NCI-H1694 (cell line): ENCODE results near the gene SSH2.
"Not testable (repeated sequence)": the region's sequence is repeated elsewhere in the genome, so short reads cannot be mapped to it uniquely, and the experiment has no call there.

Source experiments
- DNase-seq: peaks from one replicate; lab custom pipeline; 2025; lab: John Stamatoyannopoulos, UW

SSH2 gene

DNA sequence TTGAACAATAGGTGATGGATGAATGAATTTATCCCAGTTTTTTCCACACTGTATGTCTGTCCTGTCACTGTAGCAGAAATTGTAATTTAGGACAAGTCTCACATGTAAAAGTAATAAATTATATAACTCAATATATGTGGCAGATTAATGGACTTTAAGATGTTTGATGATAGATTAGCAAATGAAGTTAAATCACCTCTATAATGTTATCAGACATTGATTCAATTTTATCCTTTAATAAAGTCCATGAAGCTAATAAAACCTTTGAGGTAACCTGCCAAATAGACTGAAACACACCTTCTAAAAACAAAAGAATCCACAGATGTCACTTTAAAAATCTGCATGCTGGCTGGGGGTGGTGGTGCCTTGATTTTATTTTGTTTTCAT lies 224.0 kb downstream of the SSH2 start:
- no peak for DNase-seq

DNA sequence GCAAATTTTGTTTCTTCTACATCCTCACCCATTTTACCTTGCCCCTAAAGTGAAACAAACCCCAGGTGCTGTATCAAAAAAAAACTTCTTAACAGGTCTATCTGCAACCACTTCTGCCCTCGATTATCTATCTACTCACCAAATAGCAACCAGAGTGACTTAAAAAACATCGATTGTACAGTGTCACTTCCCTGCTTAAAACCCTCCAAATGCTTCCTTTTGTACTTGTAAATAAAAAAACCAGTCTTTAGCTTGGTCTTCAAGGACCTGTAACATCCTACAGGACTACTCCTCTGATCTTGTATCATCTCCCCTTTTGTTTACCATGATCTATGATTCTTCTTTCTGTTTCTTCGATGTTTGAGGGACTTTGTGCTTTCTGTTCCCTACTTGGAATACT lies 224.6 kb downstream of the SSH2 start:
- no peak for DNase-seq

DNA sequence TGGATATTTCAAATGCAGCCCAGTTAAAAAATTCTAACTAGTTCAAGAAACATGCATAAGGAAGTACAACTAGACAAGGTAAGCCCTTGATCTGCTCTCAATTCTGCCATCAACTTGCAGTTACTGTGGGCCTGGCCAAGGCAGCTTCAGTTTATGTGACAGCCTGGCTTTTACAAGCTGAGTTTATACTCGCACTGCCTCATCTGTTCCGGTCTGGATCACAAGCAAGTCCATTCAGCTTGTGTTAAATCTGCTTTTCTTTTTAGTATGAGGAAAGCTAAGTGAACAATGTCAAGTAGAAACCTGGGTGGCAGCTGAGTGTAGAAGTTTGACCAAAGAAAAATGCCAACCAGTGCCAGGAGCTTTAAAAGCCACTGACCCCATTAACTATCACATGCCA lies 230.7 kb downstream of the SSH2 start:
- no peak for DNase-seq

DNA sequence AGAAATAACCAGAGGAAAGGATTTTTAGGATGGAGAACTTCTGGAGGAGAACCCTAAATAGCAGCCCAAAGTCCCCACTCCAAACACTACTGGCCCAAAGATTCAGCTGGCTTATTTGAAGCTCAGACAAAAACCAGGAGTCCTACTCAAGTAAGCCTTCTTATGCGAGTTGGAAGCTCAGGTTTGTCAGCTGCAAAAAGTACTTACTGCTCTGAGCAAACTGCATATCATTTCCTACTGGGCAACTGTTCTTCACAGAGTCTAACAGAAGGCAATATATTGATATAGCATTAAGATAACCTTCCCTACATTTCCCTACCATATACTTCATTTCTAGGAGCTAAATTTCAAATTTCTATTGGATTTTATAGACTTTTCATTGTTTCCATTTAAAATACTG lies 231.2 kb downstream of the SSH2 start:
- no peak for DNase-seq

DNA sequence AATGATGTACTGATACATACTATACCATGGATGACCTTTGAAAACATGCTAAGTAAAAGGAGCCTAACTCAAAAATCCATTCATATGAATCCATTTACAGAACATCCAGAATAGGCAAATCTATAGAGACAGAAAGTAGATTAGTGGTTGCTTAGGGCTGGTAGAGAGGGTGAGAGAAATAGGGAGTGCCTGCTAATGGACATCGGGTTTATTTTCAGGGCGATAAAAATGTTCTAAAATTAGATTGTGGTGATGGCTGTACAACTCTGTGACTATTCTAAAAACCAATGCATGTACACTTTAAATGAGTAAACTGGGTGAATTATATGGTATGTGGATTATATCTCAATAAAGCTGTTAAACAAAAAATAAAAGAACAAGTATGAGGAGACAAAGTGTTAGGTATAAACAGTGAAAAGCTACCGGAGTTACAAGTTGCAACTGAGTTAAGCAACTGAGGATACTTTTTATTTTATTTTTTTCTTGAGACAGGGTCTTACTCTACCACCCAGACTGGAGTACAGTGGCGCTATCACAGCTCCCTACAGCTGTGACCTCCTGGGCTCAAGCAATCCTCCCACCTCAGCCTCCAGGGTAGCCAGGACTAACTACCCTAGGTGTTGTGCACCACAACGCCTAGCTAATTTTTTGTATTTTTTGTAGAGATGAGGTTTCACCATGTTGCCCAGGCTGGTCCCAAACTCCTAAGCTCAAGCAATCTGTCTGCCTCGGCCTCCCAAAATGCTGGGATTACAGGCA lies 231.8 kb downstream of the SSH2 start:
- DNase-seq: no peak

DNA sequence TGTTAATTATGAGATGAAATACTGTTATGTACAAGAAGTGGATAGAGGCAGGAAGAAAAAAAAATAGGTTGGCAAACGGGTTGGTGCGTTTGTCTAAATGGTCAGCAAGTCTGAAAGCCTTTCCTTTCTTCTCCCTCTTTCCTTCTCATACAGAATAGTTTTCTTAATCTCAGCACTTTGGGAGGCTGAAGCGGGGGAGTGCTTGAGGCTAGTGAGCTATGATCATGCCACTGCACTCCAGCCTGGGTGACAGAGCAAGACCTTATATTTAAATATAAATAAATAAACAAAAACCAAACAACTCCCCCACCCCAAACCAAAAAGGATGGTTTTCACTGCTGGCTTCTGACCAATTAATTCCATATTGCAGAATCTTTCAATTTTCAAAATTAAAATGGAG lies 232.7 kb downstream of the SSH2 start:
- DNase-seq: no peak

DNA sequence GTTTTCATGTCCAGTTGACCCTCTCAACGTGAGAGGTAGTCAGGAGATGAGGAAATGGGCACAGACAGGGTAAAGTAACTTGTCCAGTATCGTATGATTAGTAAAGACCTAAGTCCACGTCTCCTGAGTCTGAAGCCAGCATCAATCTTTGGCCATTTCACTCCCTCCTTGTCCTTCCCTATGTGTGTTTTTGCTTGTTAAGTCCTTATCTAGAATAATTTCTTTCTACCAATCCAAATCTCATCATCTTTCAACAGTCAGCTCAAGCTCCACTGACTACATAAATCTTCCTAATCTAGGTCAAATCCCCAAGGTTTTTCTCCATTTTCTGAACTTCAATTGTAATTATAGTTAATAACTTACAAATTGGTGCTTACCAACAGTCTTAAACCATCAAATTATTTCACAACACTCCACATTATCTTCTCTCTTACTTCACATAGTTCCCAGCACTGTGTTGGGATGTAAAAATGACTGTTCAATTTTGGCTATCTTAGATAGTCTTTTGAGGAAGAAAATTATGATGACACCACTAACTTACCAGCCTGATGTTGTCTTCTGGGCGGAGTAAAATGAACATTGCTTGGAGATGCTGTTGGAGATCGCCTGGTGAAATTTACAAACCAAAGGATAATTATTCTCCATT lies 235.0 kb downstream of the SSH2 start:
- DNase-seq: no peak

DNA sequence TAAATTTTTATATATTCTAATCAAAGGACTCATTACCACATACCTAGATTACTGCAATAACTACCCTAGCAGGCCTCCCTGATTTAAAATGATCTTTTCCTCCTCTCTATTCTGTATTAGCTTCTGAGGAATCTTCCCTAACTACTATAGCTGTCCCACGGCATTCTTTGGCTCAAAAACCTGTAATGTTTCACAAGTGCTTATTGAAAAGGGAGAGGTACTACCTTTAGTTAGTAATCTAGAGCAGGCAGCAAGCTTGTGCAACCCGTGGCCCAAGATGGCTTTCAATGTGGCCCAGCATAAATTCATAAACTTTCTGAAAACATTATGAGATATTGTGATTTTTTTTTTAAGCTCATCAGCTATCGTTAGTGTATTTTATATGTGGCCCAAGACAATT lies 236.3 kb downstream of the SSH2 start:
- no peak for DNase-seq

DNA sequence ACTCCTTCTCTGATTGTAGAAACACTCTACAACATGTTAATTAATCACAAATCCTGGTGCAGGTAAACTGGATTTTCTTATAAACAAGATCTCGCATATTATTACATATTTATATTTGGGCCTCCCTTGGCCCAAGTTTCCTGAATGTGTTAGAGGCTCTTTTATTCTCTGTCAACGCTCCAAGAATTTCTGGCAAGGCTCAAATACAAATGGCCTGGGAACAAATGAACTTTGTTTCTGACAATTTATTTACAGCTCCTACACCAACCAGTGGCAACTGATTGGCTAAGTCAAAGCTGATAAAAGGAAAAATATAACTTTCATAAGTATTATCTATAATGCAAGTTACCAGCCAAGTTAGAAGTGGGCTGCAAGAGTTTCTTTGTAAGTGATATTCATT lies 242.4 kb downstream of the SSH2 start:
- no peak for DNase-seq

DNA sequence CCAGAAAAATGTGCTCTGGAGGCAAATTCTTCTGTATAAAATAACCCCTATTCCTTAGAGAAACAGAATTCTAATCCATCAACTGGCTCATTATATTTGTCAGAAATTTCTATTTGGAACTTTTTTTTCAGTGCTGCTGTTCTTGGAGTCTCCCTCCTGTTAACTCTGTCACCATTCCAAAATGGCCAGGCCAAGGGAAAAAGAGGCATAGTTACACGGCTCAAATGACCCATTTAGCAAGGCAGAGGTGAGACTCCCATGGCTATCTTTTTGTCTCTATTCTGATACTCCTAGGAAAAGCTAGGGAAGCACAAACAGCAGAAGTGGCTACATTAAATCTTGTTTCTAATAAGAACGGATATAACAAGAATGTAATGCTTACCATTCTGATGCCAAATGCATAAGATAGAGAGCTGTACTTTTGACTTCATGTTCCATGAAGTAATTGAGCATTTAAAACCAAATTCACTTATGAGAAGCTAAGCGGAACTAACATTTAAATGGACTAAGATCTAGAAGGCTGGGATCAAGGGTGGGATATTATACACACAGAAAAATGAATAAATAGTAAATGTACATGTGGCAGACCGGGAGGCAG lies 242.9 kb downstream of the SSH2 start:
- no peak for DNase-seq

DNA sequence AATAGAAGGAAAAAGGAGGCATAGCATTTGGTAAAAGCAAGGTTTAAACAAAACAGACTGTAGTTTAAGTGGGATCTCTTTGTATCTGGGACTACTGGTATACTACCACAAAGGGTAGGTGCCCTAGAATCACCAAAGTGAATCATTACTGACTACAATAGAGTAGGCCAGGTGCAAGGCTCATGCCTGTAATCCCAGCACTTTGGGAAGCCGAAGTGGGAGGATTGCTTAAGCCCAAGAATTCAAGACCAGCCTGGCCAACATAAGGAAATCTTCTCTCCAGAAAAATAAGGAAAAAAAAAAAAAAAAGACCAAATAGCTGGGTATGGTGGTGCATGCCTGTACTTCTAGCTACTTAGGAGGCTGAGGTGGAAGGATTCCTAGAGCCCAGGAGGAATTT lies 246.5 kb downstream of the SSH2 start:
- no peak for DNase-seq

DNA sequence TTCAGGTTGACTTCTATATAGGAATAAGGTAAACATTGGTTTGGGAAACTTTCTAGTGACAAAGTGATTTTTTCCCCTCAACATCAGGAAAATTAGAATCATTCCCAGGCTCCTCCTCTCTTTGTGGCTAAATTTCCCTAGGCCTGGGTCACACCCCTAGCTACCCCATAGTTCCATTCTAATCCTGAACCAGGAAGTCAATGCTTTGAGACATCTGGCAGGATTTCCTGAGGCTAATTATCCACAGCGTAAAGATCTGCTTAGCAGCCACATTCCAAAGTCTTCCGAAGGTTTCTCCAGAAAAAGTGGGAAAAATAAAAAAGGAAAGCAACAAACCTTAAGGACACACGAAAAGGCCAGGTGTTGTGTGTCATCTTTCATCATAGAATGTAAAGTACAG lies 247.0 kb downstream of the SSH2 start:
- DNase-seq: no peak

DNA sequence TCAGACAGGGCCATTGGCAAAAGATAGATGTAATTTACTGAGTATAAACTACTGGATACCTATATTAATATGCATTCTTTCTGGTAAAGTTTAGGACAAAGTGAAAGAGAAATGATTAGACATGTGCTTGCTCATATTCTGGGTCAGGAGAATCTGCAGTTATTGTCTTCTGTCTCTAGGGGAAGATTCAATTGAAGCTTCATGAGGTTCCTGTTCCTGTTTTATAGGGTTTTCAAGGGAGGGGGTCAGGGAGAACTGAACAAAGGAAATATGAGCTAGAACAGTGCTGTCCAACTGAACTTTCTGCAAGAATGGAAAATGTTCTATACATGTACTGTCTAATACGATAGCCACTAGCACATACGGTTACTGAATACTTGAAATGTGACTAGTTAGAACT lies 248.0 kb downstream of the SSH2 start:
- DNase-seq: no peak

DNA sequence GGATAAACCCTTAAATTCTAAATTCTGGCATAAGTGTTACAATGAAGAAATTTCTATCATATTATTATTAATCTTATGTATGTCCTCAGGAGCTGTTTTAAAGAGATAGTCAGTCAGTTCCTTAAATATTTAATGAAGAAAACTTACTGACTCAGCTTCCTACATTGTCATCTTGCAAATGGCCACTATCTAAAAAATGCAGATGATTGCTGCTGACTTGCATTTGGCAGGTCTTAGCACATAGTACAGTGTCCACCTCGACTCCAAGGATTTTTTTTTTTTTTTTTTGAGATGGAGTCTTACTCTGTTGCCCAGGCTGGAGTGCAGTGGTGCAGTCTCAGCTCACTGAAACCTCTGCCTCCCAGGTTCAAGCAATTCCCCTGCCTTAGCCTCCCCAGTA lies 252.2 kb downstream of the SSH2 start:
- DNase-seq: no peak

DNA sequence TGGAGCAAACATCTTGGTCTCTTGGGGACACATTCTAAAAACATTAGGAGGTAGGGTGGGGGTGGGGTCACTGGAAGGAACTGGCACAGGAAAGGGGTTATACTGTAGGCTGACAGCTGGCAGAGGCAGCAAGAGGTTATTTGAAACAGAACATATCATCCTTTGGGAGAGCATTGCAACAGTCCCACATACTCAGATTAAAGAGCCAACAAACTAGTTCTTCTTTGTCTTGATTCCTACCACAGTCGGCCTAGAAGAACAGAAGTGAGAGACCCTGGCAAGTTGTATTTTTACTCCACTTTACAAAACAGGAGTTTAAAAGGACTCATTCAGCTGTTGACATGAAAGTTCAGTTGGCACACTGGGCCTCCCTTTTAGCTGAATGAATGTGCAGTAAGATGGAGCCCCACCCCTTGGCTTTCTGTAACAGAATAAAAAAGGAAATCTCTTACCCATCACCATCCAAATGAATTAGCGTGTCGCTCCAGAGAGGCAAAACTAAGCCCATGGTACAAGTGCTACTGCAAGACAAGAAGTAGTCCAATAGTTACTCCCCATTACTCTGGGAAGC lies 252.7 kb downstream of the SSH2 start:
- no peak for DNase-seq

DNA sequence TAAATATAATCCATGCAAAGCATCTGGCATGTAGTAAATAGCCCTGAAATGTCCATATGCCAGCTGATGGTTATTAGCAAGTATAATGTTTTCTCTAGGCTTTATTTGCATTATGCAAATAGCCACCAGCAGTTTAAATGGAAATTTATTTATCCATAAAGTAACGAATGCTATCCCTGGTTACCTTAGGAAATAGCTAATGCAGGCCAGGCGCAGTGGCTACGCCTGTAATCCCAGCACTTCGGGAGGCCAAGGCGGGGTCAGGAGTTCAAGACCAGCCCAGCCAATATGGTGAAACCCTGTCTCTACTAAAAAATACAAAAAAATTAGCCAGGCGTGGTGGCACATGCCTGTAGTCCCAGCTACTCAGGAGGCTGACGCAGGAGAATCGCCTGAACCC lies 254.1 kb downstream of the SSH2 start:
- not testable (repeated sequence) for DNase-seq

DNA sequence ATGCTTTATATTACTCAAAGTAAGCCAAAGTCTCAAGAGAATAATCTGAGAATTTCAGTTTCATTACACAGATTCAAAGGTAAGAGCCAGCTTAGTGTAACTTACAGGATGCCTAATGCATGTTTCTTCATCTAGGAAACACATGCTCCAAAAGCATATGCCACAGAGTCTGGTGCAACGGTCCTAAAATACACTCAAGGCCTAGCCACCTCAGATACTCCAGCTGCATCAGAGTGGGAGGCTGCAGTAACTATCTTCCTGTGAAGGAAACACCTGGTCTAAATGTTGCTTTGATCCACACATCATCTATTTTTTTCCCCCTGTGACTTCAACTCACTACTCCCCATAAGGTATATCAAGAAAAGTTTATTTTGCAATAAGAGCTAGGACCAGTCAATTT lies 255.7 kb downstream of the SSH2 start:
- DNase-seq: no peak

DNA sequence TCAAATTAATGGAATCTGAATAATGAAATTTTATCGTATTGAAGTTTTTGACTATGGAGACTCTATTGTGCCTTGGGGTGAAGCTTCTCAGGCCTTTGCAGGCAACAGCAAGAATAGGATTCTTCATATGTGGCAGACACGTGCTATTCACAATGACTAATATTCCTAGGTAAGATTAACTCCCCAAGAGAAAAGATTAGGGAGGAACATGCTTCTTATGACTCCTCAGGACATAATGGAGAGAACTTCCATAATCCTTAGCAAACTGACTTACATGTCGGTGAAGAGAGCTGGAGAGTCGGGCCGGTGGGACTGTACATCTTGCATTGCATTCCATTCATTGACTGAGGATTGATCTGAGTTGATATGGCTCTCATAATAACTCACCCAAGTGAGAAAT lies 258.4 kb downstream of the SSH2 start:
- DNase-seq: no peak

DNA sequence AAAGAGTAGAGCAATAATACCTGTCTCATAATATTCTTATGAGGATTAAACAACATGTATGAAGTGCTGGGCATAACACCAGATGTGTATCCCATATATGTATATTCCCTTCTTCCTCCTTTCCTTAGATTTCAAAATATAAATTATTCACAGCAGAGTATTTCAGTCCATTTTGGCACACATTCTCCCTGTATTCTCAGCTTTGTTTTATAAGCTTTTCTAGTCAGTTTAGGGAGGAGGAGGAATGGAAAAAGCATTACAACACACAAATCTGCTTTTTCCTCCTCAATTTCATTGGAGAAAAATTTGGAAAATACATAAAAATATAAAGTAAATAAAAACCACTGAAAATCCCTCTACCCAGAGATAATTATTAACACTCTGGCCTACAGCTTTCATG lies 260.8 kb downstream of the SSH2 start:
- DNase-seq: no peak

DNA sequence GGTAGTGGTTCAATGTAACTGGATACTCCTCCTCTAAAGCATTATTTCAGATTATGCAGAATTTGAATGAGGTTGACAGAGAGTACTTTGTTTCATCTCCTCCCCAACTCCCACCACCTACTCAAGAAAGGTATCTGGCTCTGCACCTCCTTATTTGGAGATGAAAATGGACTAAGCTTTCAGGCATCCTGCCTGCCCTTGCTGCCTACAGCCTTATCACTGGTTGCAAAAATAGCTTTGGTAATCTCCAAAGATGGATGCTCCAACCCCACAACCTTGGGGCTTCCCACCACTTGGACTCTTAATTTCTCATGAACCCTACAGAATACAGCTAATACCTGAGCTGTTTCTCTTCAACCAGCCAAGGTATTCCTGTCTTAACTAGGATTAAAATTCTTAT lies 262.1 kb downstream of the SSH2 start:
- no peak for DNase-seq

DNA sequence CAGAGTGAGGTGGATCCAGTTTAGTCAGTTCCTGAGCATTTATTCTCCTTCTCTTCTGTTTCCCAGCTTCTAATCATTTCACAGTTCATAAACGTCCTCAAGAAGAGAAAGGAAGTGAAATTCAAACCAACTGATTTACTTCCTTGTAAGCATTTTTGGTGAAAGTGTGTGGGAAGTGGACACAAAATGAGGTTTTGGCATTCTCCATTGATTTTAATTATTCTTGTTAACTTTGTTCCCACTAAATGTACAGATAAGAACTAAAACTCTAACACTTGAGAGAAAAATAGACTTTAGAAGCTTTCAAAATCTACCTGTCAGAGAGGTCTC lies 264.6 kb downstream of the SSH2 start:
- no peak for DNase-seq

DNA sequence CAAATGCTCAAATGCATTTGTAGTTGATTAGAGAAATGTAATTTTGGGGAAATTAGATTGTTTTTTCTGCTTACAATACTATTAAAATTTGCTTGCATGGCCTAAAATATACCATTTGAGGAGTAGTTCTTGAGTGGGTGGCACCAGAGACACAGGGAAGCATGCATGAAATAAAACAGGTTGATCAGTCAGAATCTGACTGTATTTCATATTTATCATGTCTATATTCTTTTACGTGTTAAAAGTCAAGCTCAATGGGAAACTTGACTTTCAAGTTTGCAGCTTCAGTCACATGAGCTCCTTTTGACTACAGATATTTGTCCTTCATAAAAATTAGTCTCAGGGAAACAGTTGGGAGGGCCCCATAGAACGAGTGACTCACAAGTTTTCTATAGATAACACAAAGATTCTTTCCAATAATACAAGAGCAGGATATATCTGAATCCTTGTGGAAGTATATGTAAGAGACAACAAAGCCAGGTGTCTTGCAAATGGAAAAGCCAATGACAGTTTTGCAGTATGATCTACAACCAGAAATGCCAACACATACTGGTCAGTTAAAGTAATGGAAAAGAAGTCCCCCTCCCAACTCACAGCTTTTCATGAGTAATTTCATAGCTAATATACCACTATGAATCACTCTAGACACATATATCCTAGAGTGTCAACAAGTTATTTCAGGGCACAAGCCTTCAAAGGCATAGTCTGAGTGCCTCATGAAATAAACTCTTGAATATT lies 265.1 kb downstream of the SSH2 start:
- no peak for DNase-seq

DNA sequence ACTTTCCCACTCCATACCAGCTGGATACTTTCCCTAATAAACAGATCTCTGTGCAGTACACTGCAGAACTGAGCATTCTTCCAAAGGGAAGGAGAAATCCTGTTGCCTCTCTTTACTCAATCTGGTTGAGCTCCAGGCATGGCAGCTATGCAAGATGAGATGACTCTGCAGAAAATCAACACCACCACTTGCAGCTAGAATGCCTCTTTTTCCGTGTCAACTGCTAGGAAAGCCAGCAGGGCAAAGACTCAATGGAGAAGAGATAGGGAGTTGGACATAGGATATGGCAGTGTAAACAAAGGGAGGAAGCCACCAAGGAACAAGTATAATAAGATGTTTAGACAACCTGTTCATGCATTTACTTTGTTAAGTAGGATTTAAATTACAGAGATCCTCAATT lies 266.9 kb downstream of the SSH2 start:
- DNase-seq: no peak
